Keratinocyte (primary cell): ENCODE data around the gene DMXL1.

Experiments used
- EZH2 ChIP-seq: IDR thresholded peaks from one replicate; pipeline ENCODE4 v1.6.1; 2012; ENCODE audit warnings: inconsistent platforms, mild to moderate bottlenecking, low read length, moderate library complexity
- TF ChIP-seq, protein P1 (sequence below), 3 experiments: IDR thresholded peaks in 1 of 3; conservative IDR thresholded peaks in 1 of 3; optimal IDR thresholded peaks in 1 of 3; 2 replicates in 2 of 3; 3 replicates in 1 of 3; pipeline versions ENCODE3 to v1.5.1; 2011; ENCODE audit warnings: low read length in 3 of 3, mild to moderate bottlenecking in 3 of 3, moderate library complexity in 2 of 3, control low read depth in 1 of 3, inconsistent platforms in 1 of 3; ENCODE audit not compliant: insufficient read depth in 2 of 3; ENCODE audit errors: extremely low read depth in 1 of 3

DNA sequence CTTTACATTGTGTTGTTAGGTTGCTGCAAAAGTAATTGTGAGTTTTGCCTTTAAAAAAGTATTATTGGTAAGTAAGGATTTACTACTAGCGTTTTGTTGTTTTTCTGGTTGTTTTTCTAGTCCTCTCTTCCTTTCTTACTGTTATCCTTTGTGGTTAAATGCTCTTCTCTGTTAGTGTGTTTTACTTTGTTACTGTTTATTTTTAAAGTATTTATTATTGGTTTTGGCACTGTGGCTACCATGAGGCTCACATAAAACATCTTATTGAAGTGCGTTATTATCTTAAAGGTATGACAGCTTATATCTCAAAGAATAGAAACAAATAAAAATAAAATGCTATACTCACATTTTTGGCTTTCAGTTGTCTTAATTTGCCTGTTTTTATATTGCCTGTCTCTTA is 17.6 kb downstream of the DMXL1 start:
- TF ChIP-seq, protein P1, sequence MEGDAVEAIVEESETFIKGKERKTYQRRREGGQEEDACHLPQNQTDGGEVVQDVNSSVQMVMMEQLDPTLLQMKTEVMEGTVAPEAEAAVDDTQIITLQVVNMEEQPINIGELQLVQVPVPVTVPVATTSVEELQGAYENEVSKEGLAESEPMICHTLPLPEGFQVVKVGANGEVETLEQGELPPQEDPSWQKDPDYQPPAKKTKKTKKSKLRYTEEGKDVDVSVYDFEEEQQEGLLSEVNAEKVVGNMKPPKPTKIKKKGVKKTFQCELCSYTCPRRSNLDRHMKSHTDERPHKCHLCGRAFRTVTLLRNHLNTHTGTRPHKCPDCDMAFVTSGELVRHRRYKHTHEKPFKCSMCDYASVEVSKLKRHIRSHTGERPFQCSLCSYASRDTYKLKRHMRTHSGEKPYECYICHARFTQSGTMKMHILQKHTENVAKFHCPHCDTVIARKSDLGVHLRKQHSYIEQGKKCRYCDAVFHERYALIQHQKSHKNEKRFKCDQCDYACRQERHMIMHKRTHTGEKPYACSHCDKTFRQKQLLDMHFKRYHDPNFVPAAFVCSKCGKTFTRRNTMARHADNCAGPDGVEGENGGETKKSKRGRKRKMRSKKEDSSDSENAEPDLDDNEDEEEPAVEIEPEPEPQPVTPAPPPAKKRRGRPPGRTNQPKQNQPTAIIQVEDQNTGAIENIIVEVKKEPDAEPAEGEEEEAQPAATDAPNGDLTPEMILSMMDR (optimal IDR thresholded peaks at IDR 0.05 in 1 of 3, IDR thresholded peaks at IDR 0.05 in 1 of 3, conservative IDR thresholded peaks at IDR 0.05 in 1 of 3; ENCODE audit: extremely low read depth in 1 of 3, insufficient read depth in 2 of 3, low read length in 3 of 3): no peak
- TF ChIP-seq EZH2: no peak
